BJ (cell line): ENCODE data around the gene MEN1. TPM values are rescaled to one million over a fixed set of nuclear protein-coding genes. Genes with fewer than 3 reads are reported as not detected.

Source experiments
- CTCF ChIA-PET: fragments of 350-600 bp; formaldehyde crosslinking; extraction: SDS; loops from one replicate; lab custom pipeline; 2021; ENCODE audit warnings: antibody characterized with exemption, inconsistent platforms; lab: Yijun Ruan, JAX
- POLR2A ChIA-PET: fragments of 300-600 bp; sonication (Branson Sonifier 250); formaldehyde crosslinking; extraction: SDS; loops from one replicate; lab custom pipeline; 2021; ENCODE audit warnings: antibody characterized with exemption; lab: Charles Lee
- DNase-seq: peaks from one replicate; pipeline ENCODE4 v3.0.0-alpha.2; 2011; ENCODE audit warnings: low read depth
- H3K27me3 ChIP-seq: 2 replicates; pipeline ENCODE4 v1.6.0; 2011; ENCODE audit warnings: low read length; ENCODE audit not compliant: control insufficient read depth, insufficient read depth
- H3K36me3 ChIP-seq: 2 replicates; pipeline ENCODE4 v1.5.1; 2011; ENCODE audit warnings: low read length; ENCODE audit not compliant: control insufficient read depth, insufficient read depth
- H3K4me3 ChIP-seq: 2 replicates; pipeline ENCODE4 v1.5.1; 2011; ENCODE audit warnings: low read depth, mild to moderate bottlenecking, control low read depth, low read length
- CTCF ChIP-seq: IDR thresholded peaks from 2 replicates; pipeline ENCODE4 v1.5.1; 2011; ENCODE audit warnings: low read depth, mild to moderate bottlenecking, control low read depth, inconsistent platforms, low read length, moderate library complexity; ENCODE audit not compliant: insufficient read depth
- polyA plus RNA-seq: library from polyadenylated mRNA; depleted of rRNA; stranded (reverse); fragments of >200 nt; gene quantifications from 2 replicates; pipeline ENCODE4 v1.2.3, GENCODE V29; 2011

MEN1 gene
- polyA plus RNA-seq, 1 experiment = 27.8 TPM

GRCh38 chr11:64796757-64797541, 13.4 kb downstream of the MEN1 start:
- TF ChIP-seq CTCF = no peak
- Histone ChIP-seq H3K4me3 (no peak overlapping the region), H3K36me3 (peaks cover 11% of the 10 kb centered on the region), H3K27me3 (no peaks in the 10 kb centered on the region)
- ChIA-PET CTCF (interaction anchor here (0.8 kb wide), 1 partner anchor 51 kb away, joined by 3 read pairs; no protein-coding TSS in a partner anchor), POLR2A (no interaction called here)
- no peak for DNase-seq

- DNase-seq = no peak
- ChIA-PET POLR2A (no interaction called here), CTCF (no interaction called here)
- no peak for TF ChIP-seq CTCF
- H3K27me3 ChIP-seq = no peaks in the 10 kb centered on the region
- peaks cover 11% of the 10 kb centered on the region for H3K36me3 ChIP-seq
- H3K4me3 ChIP-seq = no peak overlapping the region
Measured at GRCh38 chr11:64796047-64796756, 14.1 kb downstream of the MEN1 start.

- CTCF ChIA-PET = interaction anchor here (0.7 kb wide), 1 partner anchor 9 kb away, joined by 3 read pairs; no protein-coding TSS in a partner anchor
- Histone ChIP-seq H3K4me3 (no peak overlapping the region), H3K36me3 (peaks cover 18% of the 10 kb centered on the region), H3K27me3 (no peaks in the 10 kb centered on the region)
- POLR2A ChIA-PET = no interaction called here
- no peak for DNase-seq
- TF ChIP-seq CTCF = no peak
Measured at GRCh38 chr11:64794526-64794925, 15.8 kb downstream of the MEN1 start.

GRCh38 chr11:64793271-64794160, 16.8 kb downstream of the MEN1 start:
- ChIA-PET CTCF (interaction anchor here (0.7 kb wide), 1 partner anchor 8 kb away, joined by 3 read pairs; no protein-coding TSS in a partner anchor), POLR2A (no interaction called here)
- no peak for DNase-seq
- H3K4me3 ChIP-seq = no peak overlapping the region
- peaks cover 14% of the 10 kb centered on the region for H3K36me3 ChIP-seq
- H3K27me3 ChIP-seq = no peaks in the 10 kb centered on the region
- no peak for TF ChIP-seq CTCF

GRCh38 chr11:64792482-64792881, 17.9 kb downstream of the MEN1 start:
- no peaks in the 10 kb centered on the region for H3K27me3 ChIP-seq
- DNase-seq = no peak
- no peak for TF ChIP-seq CTCF
- H3K36me3 ChIP-seq = peaks cover 18% of the 10 kb centered on the region
- POLR2A ChIA-PET = no interaction called here
- CTCF ChIA-PET = interaction anchor here (1.1 kb wide), 1 partner anchor 104 kb away, joined by 3 read pairs; no protein-coding TSS in a partner anchor
- no peak overlapping the region for H3K4me3 ChIP-seq
